A673 (cell line): ENCODE measurements around the gene SLC16A10.

Experiments
- EZH2 ChIP-seq: fragments of 200-600 bp; sonication (generic); IDR thresholded peaks from 2 replicates; pipeline ENCODE4 v1.6.1; 2017; ENCODE audit warnings: borderline replicate concordance, low read depth, mild to moderate bottlenecking, mixed read lengths, antibody characterized with exemption, low read length; ENCODE audit not compliant: poor library complexity, severe bottlenecking
- TF ChIP-seq, protein P1 (sequence below): fragments of 300-800, 200-600 bp; sonication (generic); conservative IDR thresholded peaks from 2 replicates; pipeline ENCODE4 v1.5.1; 2017; ENCODE audit warnings: low read depth, mild to moderate bottlenecking, antibody characterized with exemption, low read length, moderate library complexity, mixed read lengths

DNA sequence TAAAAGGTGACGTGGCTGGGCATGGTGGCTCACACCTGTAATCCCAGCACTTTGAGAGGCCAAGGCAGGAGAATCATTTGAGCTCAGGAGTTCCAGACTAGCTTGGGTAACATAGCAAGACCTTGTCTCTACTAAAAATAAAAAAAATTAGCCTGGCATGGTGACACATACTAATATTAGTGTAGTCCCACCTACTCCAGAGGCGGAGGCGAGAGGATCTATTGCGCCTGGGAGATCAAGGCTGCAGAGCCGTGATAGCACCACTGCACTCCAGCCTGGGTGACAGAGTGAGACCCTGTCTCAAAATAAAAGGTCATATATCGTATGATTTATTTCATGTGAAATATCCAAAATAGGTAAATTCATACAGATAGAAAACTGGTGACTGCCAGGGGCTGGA, 132.5 kb downstream of the SLC16A10 start:
- TF ChIP-seq, protein P1, sequence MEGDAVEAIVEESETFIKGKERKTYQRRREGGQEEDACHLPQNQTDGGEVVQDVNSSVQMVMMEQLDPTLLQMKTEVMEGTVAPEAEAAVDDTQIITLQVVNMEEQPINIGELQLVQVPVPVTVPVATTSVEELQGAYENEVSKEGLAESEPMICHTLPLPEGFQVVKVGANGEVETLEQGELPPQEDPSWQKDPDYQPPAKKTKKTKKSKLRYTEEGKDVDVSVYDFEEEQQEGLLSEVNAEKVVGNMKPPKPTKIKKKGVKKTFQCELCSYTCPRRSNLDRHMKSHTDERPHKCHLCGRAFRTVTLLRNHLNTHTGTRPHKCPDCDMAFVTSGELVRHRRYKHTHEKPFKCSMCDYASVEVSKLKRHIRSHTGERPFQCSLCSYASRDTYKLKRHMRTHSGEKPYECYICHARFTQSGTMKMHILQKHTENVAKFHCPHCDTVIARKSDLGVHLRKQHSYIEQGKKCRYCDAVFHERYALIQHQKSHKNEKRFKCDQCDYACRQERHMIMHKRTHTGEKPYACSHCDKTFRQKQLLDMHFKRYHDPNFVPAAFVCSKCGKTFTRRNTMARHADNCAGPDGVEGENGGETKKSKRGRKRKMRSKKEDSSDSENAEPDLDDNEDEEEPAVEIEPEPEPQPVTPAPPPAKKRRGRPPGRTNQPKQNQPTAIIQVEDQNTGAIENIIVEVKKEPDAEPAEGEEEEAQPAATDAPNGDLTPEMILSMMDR, result no peak
- TF ChIP-seq EZH2, result no peak
